ENCODE data around the gene CROCC2. TPM values are rescaled to one million over a fixed set of nuclear protein-coding genes. Genes with fewer than 3 reads are reported as not detected.

Gene CROCC2
- total RNA-seq, 1 donor from 2014 or later, result not detected

DNA sequence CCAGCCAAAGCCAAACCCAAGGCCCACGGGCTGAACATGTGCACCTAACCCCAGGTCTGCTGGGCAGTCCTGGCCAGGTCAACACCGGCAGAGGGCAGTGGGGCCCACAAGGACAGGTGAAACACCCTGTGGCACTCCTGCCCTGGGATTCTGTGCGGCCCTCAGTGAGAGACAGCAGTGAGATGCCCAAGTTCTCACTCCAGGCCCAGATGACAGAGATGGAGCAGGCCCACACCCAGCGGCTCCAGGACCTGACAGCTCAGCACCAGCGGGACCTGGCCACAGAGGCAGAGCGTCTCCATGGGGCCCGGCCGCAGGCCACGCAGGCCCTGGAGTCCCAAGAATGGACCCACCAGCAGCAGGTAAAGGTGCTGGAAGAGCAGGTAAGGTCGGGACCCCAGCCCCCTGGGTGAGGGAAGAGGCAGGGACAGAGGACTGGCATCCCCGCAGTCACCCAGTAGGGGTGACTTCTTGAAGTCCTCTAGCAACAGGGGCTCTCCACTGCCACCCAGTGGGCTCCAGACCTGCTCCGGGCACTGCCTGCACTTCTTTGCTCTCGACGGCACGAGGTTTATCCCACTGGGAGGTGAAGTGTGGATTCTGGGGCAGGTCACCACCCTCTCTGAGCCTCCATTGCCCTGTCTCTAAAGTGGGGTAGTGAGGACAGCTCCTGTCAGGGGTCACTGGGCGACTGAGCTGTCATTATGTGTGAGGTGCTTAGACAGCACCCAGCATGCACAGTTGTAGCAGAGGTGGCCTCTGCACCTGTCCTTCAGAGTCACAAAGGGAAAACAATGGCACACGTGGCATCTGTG is 83.5 kb downstream of the CROCC2 start:
- DNase-seq, result no peak
- Histone ChIP-seq H3K27ac (replicated peaks) (no peak overlapping the region), H3K27me3 (ENCODE audit: low read depth) (peaks cover 5% of the 10 kb centered on the region), H3K9me3 (replicated peaks) (peaks cover 7% of the 10 kb centered on the region), H3K4me3 (no peak overlapping the region), H3K4me1 (peaks cover 43% of the 10 kb centered on the region), H3K36me3 (no peaks in the 10 kb centered on the region)
- intact Hi-C loops (cut with micrococcal nuclease), result no loop called here
- TF ChIP-seq, protein P1, sequence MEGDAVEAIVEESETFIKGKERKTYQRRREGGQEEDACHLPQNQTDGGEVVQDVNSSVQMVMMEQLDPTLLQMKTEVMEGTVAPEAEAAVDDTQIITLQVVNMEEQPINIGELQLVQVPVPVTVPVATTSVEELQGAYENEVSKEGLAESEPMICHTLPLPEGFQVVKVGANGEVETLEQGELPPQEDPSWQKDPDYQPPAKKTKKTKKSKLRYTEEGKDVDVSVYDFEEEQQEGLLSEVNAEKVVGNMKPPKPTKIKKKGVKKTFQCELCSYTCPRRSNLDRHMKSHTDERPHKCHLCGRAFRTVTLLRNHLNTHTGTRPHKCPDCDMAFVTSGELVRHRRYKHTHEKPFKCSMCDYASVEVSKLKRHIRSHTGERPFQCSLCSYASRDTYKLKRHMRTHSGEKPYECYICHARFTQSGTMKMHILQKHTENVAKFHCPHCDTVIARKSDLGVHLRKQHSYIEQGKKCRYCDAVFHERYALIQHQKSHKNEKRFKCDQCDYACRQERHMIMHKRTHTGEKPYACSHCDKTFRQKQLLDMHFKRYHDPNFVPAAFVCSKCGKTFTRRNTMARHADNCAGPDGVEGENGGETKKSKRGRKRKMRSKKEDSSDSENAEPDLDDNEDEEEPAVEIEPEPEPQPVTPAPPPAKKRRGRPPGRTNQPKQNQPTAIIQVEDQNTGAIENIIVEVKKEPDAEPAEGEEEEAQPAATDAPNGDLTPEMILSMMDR (IDR thresholded peaks at IDR 0.05; ENCODE audit: borderline replicate concordance), result peak; percentile 66

DNA sequence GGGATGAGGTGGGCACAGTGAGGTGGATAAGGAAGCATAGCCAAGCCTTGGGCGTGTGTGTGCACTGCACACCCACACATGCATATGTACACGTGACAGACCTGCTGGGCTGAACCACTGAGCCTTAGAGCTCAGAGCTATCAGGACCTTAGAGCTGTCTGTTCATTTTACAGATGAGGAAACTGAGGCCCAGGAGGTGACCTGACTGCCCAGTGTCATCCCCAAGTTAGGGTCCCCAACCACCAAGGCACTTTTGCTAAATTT is 84.1 kb downstream of the CROCC2 start:
- Histone ChIP-seq H3K4me3 (no peak overlapping the region), H3K4me1 (peaks cover 46% of the 10 kb centered on the region), H3K27me3 (ENCODE audit: low read depth) (peaks cover 5% of the 10 kb centered on the region), H3K27ac (replicated peaks) (no peak overlapping the region), H3K9me3 (replicated peaks) (peaks cover 7% of the 10 kb centered on the region), H3K36me3 (no peaks in the 10 kb centered on the region)
- DNase-seq, result no peak
- intact Hi-C loops (cut with micrococcal nuclease), result no loop called here
- TF ChIP-seq, protein P1 (IDR thresholded peaks at IDR 0.05; ENCODE audit: borderline replicate concordance), result no peak

DNA sequence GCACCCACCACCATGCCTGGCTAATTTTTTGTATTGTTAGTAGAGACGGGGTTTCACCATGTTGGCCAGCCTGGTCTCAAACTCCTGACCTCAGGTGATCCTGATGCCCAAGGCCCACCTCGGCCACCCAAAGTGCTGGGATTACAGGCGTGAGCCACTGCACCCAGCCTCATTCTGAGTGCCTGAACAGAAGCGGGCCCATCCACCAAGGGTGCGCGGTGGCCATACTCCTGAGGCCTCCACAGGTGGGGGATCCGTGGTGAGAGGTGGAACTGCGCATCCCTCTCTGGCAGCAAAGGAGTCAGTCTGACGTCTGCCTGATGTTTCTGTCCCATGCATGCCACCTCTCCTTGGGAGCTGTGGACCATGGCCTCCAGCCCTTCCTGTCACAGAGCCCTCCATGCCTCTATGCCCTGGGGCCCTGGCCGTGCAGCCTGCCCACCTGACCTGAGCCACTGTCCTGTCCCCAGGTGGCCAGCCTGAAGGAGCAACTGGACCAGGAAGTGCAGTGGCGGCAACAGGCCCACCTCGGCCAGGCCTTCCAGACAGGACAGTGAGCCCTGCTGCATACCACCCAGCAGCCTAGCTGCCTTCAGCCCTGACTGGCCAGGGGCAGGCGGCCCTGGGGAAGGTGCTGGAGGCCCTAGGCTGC is 84.7 kb downstream of the CROCC2 start:
- peaks cover 5% of the 10 kb centered on the region for H3K27me3 ChIP-seq (ENCODE audit: low read depth)
- no peak overlapping the region for H3K4me3 ChIP-seq
- peaks cover 7% of the 10 kb centered on the region for H3K9me3 ChIP-seq (replicated peaks)
- H3K4me1 ChIP-seq, result peaks cover 53% of the 10 kb centered on the region
- no peak for DNase-seq
- no peaks in the 10 kb centered on the region for H3K36me3 ChIP-seq
- TF ChIP-seq, protein P1 (IDR thresholded peaks at IDR 0.05; ENCODE audit: borderline replicate concordance), result no peak
- intact Hi-C loops (cut with micrococcal nuclease), result no loop called here
- H3K27ac ChIP-seq (replicated peaks), result peak overlapping the region; percentile 83

DNA sequence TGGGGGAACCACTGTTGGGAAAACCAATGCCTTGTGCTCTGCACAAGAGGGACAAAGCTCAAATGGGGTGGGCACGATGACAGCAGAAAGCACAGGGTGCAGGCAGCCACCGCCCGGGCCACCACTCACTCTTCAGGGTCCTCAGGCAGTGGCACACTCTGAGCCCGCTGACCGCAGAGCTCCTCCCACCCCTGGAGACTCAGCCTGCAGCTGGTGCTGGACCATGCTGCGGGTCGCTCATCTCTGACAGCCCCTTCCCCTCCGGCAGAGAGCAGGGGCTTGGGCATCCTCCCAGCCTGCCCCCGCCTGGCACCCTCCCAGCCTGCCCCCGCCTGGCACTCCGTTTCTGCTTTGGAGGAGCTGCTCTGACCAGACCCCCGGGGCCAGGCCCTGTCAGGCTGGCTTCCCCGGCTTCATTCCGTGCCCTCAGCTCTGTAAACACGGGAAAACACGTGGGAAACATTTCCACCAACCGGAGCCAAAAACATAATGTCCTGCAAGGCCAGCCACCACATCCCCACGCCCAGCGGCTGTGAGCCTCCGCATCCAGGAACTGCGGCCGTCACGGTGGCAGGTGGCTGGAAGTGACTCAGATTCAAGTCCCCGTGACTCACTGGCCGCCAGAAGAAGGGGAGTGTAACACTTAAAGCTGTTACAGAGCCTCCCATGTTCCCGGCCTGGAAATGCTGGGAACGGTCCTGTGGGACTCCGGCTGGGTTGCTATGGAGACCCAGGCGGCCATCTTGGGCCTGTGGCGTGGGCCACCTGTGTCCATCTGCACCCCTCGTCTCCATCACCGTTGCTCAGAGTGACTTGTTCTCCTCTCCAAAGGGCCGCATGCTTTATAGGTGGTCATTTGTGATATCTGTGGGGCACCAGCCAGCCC is 85.5 kb downstream of the CROCC2 start:
- TF ChIP-seq, protein P1 (IDR thresholded peaks at IDR 0.05; ENCODE audit: borderline replicate concordance), result no peak
- DNase-seq, result peak; percentile 86
- Histone ChIP-seq H3K36me3 (no peaks in the 10 kb centered on the region), H3K4me1 (peaks cover 58% of the 10 kb centered on the region), H3K27ac (replicated peaks) (peak overlapping the region; percentile 83), H3K9me3 (replicated peaks) (peaks cover 7% of the 10 kb centered on the region), H3K27me3 (ENCODE audit: low read depth) (peaks cover 3% of the 10 kb centered on the region), H3K4me3 (peak overlapping the region; percentile 22)
- intact Hi-C loops (cut with micrococcal nuclease), result no loop called here

DNA sequence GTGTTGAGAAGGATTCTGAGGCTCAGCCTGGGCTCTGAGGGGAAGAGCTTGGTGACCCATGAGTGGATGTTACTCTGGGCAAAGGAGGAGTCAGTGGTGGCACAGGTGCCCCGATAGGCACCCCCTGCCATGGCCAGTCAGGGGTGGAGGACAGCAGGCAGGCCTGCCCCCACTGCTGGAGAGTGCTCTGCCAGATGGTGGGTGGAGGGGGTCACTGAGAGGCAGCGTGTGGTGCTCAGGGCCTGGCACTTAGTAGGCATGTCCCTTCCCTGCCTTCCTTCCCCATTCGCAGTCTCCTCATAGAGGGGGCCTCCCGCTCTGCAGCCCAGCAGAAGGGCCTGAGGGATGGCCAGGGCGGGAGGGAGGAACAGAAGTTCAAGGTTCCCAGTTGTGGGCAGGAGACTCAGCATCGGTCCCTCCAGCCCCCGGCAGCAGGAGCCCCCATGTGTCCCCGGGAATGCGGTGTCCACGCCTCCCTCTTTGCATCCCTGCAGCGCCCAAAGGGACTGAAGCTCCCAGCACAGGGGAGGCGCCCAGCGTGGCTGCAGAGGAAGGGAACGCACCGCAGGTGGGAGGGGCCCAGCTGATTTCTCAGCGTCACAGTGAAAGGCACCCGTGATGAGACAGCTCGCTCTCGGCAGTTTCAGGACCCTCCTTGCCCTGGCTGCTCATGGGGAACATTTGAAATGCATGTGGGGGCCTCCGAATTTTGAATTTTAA is 86.6 kb downstream of the CROCC2 start:
- Histone ChIP-seq H3K36me3 (no peaks in the 10 kb centered on the region), H3K4me1 (peaks cover 58% of the 10 kb centered on the region), H3K4me3 (no peak overlapping the region), H3K27ac (replicated peaks) (peak overlapping the region; percentile 83), H3K9me3 (replicated peaks) (peaks cover 7% of the 10 kb centered on the region), H3K27me3 (ENCODE audit: low read depth) (no peaks in the 10 kb centered on the region)
- intact Hi-C loops (cut with micrococcal nuclease), result no loop called here
- DNase-seq, result no peak
- TF ChIP-seq, protein P1 (IDR thresholded peaks at IDR 0.05; ENCODE audit: borderline replicate concordance), result no peak
